ENCODE measurements around the gene EEF1A2.

The EEF1A2 gene

DNA sequence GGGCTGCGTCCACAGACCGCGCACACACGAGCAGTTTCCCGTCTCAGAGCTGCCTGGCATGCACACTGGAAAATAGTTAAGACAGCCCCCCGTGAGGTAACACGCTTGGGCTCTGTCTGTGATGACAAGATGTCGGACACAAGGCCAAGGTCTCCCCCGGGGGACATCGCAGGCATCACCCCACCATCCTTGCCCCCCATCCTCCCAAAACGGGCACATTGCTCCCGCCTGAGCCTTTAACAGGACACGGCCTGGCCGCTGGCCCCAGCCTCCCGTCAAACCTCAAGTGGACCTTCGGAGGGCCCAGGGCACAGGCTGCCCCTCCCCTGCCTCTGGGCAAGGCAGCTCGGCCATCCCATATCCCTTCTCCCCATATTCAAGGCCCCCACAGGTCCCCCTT, 32.0 kb downstream of the EEF1A2 start:
- no peak for DNase-seq

DNA sequence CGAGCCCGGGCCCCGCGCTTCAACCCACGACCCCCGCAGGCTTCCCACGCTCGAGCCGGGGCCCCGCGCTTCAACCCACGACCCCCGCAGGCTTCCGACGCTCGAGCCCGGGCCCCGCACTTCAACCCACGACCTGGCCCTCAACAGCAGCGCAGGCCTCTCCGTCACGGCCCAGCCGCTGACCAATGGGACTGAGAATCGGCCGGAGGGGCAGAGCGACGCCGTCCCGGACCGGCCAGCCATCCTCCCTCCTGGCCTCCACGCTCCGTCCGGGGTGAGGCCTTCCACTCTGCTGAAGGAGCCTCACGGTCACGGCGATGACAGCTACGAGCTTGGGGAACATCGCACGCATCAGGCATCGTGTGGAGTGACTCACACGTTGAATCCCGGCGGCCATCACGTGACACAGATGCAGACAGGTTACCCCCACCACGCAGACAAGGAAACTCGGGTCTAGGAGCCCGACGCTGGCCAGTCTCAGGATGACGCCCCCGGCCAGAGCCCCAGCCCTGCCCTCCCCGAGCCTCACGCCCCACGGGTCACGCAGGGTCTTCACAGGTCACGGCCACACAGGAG, 32.5 kb downstream of the EEF1A2 start:
- DNase-seq: no peak

DNA sequence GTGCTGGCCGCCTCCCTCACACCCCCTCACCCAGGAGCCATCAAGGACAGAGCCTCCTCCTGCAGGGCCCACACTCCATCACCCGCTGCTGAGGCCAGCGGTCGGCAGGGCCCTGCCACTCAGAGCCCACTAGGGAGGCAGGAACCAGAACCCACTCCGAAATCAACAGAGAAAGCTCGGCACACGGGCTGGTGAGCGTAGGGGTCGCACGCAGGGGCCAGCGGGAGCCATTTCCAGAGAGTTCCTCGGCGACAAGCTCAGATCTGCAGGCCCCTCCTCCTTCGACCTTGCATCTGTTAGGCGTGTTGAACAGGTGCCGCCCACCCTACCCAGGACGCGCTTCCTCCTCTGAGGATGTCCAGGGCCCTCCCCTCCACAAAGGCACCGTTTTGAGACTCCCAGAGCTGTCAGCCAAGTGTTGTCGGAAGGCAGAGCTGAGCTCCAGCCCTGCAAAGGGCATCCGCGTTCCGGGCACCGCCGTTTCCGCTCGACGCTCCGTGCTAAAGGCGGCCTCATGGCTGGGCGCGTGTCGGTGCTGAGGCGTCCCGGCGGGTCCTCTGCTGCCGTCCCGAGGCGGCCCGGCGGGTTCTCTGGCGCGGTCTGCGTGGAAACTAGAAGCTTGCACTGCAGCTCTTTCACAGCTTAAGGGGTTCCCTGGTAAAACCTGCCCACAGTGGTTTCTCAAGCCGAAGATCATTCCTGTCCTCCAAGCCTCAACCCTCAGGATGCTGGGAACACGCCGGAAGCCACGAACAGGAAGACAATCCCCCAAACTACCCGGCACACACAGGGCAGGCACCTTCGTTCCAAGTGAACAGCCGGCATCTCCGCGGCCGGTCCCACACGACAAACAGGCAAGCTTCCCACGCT, 33.3 kb downstream of the EEF1A2 start:
- DNase-seq: no peak

DNA sequence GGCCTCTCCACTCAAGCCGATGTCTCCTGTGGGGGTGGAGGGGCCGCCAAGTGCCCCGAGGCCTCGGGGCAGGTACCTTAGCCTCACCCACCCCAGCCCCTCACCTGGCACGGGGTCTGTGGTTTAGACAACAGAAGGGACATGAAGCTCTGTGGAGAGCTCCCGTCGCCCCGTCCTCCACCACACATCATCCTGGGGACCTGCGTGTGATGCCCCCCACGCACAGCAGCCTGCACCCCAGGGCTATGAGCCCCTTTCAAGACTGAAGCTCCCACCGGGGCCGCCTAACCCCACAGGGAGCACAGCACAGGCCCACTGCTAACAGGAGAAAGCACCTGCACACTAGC, 34.6 kb downstream of the EEF1A2 start:
- DNase-seq: no peak

DNA sequence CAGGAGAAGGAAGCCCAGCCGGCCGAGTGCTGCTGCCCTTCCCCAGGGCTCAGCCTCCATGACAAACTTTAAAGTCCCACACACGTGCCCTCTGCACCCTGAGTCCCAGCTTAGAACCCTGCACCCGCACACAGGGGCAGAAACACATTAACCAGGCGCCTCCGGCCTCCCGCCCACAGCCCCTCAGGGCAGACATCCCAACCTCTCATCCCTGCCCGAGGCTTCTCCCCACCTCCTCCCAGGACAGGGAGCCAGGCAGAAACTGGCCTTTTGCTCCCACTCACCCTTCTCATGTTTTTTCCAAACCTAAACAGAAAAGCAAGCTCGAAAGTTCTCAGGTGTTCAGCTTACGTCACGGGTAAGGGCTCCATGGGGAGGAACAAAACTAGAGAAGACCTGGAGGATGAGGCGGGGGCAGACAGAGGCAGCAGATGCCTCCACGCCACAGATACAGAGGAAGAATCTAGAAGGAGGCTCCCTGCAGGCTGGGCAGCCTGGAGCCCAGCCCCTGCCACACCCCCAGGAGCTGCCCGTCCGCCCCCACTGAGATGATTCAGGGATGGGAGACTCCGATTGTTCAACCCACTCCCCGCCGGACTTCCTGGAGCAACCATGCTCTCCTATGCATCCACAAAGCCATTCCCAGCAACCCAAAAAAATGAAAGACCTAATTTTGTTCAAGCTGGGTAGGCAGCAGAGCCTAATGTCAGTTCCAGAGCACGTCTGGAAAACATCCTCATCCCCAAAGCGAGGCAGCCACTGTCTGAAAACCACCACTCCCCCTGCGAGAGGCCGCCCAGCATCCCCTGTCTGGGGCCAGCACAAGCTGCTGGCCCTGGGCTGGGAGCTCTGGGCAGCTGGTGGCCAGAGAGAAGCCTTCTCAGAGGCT, 35.2 kb downstream of the EEF1A2 start:
- DNase-seq: no peak

DNA sequence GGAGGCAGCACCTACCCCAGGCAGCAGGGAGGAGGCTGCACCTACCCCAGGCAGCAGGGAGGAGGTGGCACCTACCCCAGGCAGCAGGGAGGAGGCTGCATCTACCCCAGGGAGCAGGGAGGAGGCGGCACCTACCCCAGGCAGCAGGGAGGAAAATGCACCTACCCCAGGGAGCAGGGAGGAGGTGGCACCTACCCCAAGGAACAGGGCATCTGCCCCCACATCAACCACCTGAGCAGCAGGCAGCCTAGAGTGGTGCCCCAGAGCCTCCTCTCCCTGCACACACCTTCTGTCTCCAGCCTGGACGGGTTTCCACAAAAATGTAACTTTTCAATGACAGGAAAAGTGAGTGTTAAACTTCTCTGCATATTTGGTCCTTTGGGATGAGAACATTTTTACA, 36.6 kb downstream of the EEF1A2 start:
- no peak for DNase-seq

DNA sequence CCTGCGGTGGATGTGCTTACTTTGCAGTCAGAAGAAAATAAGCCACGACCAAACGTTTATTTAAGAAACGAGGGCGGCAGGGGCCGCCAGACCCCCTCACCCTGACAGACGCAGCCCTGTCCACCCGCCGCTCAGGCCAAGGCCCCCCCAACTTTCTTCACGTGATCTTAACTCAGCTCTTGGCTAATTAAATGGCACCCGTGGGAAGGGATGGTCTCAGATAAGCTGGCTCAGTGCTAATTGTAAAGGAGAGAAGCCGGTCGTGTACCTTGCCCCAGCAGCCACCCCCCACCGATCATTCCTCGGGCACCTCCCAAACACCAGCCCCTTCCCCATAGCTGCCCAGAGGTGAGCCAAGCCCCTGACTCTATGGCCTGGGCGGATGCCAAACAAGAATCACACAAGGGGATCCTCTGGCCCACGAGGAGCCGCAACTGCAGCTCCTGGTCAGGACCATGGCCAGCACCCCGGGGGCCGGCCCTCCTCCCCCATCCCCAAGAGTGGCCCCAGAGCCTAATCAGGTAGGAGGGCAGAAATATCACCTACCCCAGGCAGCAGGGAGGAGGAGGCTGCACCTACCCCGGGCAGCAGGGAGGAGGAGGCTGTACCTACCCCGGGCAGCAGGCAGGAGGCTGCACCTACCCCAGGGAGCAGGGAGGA, 37.6 kb downstream of the EEF1A2 start:
- no peak for DNase-seq

DNA sequence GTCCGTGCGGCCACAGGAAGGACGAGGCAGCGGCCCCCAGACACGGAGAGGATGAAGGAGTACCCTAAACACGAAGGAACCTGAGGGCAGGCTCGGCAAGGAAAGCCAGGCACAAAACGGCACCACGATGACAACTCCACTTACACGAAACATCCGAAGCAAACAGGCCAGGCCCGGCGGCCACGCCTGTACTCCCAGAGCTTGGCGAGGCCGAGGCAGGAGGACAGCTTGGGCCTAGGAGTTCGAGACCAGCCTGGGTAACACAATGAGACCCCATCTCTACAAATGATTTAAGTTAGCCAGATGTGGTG, 39.9 kb downstream of the EEF1A2 start:
- DNase-seq: no peak

DNA sequence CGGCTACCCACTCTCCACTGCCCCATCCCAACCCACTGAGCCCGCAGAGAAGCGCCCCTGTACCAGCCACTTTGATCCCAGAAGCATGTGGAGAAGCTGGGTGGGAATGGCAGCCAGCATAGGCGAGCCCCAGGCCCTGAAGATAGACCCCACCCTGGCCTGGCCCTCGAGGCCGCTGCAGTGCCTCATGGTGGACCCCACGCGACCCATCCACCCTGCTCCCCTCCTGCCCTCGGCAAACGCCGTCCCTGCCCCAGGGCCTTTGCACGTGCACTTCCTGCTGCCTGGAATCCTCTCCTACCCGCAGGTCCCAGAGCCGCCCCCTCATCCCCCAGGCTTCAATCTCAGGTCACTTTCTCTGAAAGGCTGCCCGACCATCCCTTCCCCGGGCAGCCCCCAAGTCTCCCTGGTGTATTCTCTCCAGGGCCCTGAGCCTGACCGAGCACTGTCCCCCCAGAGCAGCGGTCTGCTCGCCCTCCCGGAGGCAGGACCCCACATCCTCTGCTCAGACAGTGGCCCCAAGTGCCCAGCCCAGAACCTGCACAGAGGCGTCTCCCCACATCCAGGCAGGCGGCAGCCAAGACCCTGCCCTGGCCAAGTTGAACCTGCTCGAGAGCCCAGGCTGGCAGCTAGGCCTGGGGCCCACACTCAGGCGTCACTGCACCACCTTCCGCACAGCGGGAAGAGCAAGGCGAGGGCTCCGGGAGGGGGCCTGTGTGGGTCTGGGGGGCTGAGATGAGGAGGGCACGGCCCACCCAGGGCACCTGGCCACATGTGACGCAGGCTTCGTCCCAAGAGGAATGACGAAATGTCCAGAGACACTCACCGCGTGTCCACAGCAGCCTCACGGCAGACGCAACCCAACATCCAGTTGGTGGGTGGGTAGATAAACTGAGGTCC, 40.5 kb downstream of the EEF1A2 start:
- DNase-seq: no peak

DNA sequence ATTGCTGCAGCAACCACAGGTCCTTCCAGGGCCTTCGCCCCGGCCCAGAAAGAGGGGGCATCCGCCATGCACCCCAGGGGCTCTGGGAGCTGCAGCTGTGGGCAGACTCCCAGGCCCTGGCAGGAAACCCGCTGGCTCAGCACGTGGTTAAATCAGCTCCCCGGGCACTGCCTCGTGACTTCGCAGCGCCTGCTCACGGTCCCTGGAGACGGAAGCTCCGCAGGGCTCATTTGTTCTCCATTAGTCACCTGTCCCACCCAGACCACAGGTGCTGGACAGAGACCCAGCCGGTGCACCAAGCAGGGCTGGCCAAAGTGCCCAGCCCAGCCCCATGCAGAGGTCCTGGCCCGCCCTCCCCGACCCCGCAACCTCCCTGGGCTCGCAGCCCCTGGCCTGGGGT, 41.1 kb downstream of the EEF1A2 start:
- peak; percentile 11 for DNase-seq

DNA sequence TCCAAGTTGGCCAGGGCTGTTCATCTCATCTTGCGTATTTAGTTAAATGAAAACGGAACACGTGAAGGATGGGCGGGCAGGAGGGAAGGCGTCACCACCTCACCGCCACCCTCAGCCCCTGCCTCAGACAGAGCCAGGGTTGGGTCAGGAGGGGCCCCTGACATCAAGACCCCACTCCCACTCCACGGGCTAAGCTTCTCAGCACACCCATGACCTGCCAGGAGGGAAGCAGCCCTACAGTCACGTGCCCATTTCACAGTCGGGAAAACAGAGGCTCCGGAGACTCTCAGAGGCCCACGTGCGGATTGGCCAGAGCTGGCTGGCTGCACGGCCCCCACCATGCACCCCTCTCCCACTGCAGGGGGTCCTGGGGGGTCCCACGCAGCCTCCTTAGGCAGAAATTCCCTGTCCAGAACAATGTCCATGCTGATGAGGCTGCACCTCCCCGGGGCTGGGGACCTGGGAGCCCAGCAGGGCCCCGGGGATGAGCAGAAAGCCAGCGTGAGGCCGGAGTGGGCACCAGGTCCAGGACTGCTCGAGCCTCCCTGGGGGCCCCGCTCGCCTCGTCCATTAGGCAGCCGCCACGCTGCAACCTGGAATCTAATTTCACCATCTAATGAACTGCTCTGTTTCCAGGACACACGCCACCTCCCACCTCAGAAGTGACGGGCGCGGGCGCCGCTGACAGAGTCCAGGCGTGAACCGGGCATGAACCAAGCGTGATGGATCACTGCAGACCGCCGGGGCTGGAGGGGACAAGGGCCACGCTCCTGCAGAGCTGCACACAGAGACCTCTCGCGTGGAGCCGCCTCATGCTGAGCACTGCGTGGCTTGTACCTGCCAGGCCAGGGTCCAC, 42.2 kb downstream of the EEF1A2 start:
- no peak for DNase-seq

DNA sequence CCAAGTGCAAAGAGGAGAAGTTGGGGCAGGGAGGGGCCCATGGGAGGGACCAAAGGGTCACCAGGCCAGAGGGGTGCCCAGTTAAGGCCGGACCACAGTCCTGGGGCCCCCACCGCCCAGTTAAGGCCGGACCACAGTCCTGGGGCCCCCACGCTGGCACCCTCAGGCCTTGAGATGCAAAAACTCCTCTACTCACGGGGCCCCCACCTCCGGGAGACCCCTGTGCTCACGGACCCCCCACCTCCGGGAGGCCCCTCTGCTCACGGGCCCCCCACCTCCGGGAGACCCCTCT, 43.4 kb downstream of the EEF1A2 start:
- no peak for DNase-seq

DNA sequence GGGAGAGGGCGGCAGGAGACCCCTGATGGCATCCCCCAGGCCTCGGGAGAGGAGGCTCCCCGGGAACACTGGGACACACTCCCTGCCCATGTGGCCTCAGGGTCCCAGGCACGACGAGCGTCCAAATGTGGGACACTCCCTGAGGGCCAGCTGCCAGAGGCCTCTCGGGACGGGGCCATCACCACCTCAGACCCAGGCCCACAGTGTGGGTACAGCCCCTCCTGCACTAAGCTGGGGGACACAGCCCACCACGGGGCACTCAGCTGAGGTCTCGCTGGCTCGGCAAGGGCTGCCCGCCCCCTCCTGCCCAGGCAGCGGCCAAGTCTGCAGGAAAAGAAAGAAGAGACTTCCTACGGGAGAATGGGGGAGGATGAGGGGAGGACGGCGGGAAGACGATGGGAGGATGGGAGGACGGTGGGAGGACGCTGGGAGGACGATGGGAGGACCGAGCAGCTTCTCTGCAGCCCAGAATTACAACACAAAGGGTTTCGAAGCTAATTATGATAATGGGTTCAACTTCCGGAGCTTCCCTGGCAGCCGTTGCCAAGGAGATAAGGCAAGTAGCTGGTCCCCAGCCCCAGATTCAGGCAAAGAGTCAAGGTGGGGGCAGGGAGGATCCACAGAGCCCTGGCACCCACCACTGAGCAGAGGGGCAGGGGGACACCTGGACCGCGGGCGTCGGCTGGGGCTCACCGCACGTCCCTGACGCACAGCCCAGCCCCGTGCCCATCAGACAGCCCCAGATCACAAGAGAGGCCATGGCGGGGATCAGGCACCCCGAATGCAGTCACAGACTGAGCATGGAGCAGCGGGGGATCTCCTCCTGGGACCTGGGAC, 43.9 kb downstream of the EEF1A2 start:
- no peak for DNase-seq

DNA sequence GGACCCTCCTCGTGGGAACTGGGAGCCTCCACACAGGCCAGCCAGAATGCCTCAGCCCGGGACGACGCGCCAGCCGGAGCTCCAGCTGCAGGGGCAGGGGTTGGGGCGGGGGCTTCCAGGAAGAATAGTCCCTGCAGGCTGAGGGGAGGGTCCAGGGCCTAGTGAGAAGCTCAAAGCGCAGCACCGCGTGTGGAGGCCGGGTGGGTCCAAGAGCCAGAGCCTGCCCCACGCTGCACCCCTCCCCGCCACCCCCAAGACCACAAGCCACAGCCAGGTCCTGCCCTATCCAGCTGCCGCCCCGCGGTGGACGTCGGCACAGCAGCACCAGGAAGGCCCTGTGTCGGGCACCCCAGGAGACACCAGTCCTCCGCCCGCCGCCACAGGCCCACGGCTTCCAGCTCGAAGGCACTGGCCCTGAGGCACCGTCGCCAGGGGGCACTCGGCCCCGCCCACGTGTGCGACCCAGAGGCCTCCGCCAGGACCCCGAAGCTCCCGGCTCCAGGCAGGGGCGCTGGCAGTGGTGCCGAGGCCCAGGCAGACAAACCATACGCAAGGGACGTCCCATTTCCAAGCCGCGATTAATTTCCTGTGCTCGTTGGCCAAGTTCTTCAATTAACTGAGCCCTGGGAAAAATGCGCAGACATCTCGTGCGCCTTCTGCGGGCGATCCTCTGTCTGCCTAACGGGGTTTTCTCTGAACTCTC, 45.9 kb downstream of the EEF1A2 start:
- DNase-seq: no peak

DNA sequence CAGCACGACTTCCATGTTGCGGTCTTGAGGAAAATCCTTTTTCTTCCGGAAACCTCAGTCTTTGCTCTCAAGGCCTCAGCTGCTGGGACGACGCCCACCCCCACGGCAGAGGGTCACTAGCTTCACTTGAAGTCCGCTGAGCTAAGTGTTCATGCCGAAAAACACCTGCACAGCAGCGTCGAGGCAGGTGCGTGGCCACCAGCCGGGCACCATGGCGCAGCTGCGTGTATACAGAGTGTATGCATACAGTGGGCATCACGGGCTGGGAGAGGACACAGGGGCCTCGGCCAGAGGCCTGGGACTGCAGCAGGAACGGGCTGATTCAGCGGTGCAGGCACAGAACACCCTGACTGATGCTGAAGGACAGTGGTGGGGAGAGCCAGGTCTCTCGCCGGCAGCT, 46.5 kb downstream of the EEF1A2 start:
- DNase-seq: no peak

DNA sequence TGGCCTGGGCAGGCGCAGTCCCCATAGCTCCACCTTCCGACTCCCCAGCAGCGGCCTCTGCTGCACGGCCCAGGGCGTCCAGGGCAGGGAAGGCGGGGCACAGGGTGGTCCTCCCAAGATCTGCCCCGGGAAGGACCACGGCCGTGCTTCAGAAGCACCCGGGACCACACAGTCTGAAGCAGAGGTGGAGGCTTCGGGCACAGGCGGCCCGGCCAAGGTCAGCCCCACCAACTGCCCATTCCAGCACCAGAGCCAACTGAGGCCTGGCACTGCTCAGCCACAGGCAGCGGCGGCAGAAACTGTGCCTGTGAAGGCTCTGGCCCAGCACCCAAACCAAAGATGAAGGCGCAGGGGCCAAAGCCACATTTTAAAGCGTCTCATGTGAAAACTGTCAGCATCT, 47.1 kb downstream of the EEF1A2 start:
- DNase-seq: no peak

DNA sequence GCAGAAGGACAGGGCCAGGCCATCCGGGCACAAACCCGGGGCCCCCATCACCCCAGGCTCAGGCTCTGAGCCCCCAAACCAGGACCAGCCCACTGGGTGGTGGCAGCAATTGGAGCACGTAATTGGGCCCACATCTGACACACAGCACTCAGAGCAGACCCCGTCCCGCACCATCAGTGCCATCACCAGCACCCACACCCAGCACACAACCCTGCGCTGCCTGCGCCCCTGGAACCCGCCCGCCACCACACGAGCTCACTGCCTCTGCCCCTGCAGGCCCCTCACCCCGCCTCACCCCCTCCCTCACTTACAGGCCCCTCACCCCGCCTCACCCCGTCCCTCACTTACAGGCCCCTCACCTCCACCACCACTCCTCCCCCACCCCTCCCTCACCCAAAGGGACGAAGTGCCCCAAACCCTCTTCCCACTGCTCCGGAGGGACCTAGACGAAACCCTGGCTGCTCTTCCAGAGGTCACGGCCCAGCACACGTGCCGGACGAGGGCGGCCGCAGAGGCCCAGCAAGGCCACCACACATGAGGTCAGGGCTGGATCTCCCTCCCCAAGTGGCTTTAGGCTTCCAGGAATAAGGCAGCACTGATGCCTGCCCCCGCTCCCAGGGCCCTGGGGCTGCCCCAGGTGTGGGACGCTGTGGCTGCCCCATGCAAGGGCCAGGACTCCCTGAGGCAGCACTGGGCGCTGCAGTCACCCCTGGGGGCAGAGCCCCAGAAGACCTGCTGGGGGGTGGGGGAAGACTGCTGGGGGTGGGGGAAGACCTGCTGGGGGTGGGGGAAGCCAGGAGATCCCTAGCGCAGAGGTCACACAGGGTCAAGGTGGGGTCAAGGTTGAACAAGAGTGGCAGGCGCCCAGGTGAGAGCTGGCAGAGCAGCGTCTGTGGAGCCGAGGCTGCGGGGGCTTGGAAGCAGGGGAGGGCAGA, 48.8 kb downstream of the EEF1A2 start:
- DNase-seq: no peak

DNA sequence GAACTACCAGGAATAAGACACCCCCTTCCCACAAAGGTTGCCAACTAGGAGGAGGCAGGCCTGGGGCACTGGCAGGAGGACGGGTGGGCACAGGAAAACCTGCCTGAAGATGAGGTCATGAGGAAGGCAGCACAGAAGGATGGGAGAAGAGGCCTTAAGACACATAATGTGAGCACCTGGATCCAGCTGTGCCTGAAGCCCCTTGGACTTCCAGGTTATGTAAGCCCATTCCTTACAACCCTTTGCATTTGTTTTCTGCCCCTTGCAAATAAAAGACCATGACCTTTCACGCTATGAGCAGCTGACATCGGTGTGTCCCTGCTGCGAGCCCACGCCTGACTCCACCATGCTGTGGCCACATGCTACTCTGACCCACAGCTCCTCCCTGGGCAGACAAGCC, 49.9 kb downstream of the EEF1A2 start:
- no peak for DNase-seq

DNA sequence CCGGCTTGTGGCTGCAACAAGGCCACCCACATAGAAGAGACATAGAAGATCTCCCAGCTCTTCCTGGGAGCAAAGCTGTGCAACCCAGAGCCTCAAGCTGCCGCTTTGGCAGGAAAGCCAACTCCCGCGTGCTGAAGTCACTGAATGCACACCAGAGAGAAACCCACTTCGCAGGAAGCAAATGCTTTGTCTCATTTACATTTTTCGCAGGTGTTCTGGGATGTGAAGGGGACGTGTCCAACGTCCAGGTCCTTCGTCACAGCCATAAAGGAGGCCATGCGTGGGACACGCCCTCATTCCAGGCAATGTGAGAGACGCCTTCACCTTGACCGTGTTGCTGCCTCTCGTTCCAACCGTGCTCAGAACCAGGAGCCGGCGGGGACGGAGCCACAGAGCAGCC, 50.9 kb downstream of the EEF1A2 start:
- no peak for DNase-seq

Data from HCEC 1CT (cell line).